ENCODE data around the gene KCNN3. TPM values are rescaled to one million over a fixed set of nuclear protein-coding genes. Genes with fewer than 3 reads are reported as not detected.

KCNN3 gene
- total and polyA plus RNA-seq, 2 of the 8 experiments (the other 6 are each of a cell fraction or from before 2014, with no cell fraction given) = 2.8 to 3.7 TPM

- Histone ChIP-seq H4K8ac (ENCODE audit: extremely low read depth, insufficient read depth, low read length) (no peak overlapping the region), H2AK5ac (ENCODE audit: low read depth, low read length) (no peak overlapping the region), H3K79me2 (ENCODE audit: control insufficient read depth in 1 of 2, insufficient read depth in 2 of 2, low read length in 2 of 2) (no peaks in the 10 kb centered on the region), H4K5ac (ENCODE audit: insufficient read length, low read depth, low read length) (no peak overlapping the region), H4K91ac (replicated peaks; ENCODE audit: insufficient read length, low read length) (no peak overlapping the region), H3K27ac (ENCODE audit: low read depth, low read length) (no peak overlapping the region), H3K18ac (ENCODE audit: extremely low read depth, low read length) (no peak overlapping the region), H3K36me3 (ENCODE audit: control insufficient read depth in 2 of 4, insufficient read depth in 4 of 4, low read length in 3 of 4) (no peaks in the 10 kb centered on the region), H3K79me1 (ENCODE audit: low read depth, low read length) (no peaks in the 10 kb centered on the region), H2BK15ac (ENCODE audit: low read length) (no peak overlapping the region), H2BK12ac (ENCODE audit: low read depth, low read length) (no peak overlapping the region), H3K4ac (replicated peaks; ENCODE audit: insufficient read length, low read depth, low read length) (no peak overlapping the region), H3K9ac (replicated peaks in 1 of 4; ENCODE audit: extremely low read depth in 1 of 4, low read depth in 3 of 4, low read length in 3 of 4) (no peak overlapping the region), H3K9me3 (ENCODE audit: insufficient read depth in 2 of 2, low read depth in 1 of 2, low read length in 1 of 2) (no peaks in the 10 kb centered on the region), H3K4me3 (ENCODE audit: extremely low read depth in 1 of 4, insufficient read depth in 2 of 4, low read depth in 3 of 4, low read length in 4 of 4) (no peak overlapping the region), H3K4me1 (replicated peaks in 1 of 4; ENCODE audit: control insufficient read depth in 3 of 4, insufficient read depth in 4 of 4, low read length in 3 of 4) (no peaks in the 10 kb centered on the region; a peak in 1 of 7 replicates), H4K20me1 (replicated peaks in 1 of 2; ENCODE audit: control insufficient read depth in 1 of 2, insufficient read depth in 2 of 2, low read length in 2 of 2) (no peaks in the 10 kb centered on the region), H2BK120ac (replicated peaks; ENCODE audit: low read depth, low read length) (no peak overlapping the region), H2BK20ac (ENCODE audit: low read length) (no peak overlapping the region), H2AFZ (ENCODE audit: low read length) (no peak overlapping the region), H3K4me2 (ENCODE audit: insufficient read depth in 1 of 2, low read depth in 2 of 2, low read length in 2 of 2) (no peak overlapping the region), H3K56ac (replicated peaks; ENCODE audit: insufficient read length, low read depth, low read length) (no peak overlapping the region), H3K23me2 (ENCODE audit: low read depth, low read length) (no peaks in the 10 kb centered on the region), H3K14ac (ENCODE audit: insufficient read length) (no peak overlapping the region), H3K27me3 (replicated peaks in 1 of 4; ENCODE audit: control insufficient read depth in 3 of 4, extremely low read depth in 1 of 4, insufficient read depth in 3 of 4, low read length in 3 of 4) (no peaks in the 10 kb centered on the region), H2BK5ac (ENCODE audit: low read depth, low read length) (no peak overlapping the region), H3K23ac (ENCODE audit: insufficient read length) (no peak overlapping the region)
- 97% methylated on average over 5 of the region's 5 CpGs; no CpG with 5 or more reads in 1 of the 2 experiments for WGBS, 2 experiments (ENCODE audit: extremely low coverage in 1 of 2, insufficient coverage in 1 of 2, insufficient read length in 1 of 2, insufficient replicate concordance in 2 of 2, low coverage in 1 of 2, low lambda C conversion rate in 2 of 2, missing lambda C conversion rate in 1 of 2)
- FAIRE-seq (no peak), DNase-seq (ENCODE audit: low read depth in 1 of 2, low spot score in 2 of 2) (no peak)
- TF ChIP-seq TCF12 (IDR thresholded peaks at IDR 0.05; ENCODE audit: low read depth, low read length) (no peak), KDM5A (IDR thresholded peaks at IDR 0.05; ENCODE audit: low read length) (no peak), ASH2L (IDR thresholded peaks at IDR 0.05; ENCODE audit: low read length) (no peak), POU5F1 (IDR thresholded peaks at IDR 0.05; ENCODE audit: low read depth, low read length) (no peak), CHD1 (IDR thresholded peaks at IDR 0.05; ENCODE audit: low read depth, low read length) (no peak), FOSL1 (IDR thresholded peaks at IDR 0.05; ENCODE audit: insufficient read depth, low read depth, low read length) (no peak), SP4 (IDR thresholded peaks at IDR 0.05; ENCODE audit: low read length) (no peak), TEAD4 (IDR thresholded peaks at IDR 0.05; ENCODE audit: low read depth, low read length) (no peak), TAF1 (IDR thresholded peaks at IDR 0.05; ENCODE audit: low read depth, low read length) (no peak), SIRT6 (IDR thresholded peaks at IDR 0.05; ENCODE audit: low read length) (no peak), SRF (IDR thresholded peaks at IDR 0.05; ENCODE audit: low read depth, low read length) (no peak), SIX5 (IDR thresholded peaks at IDR 0.05; ENCODE audit: low read depth, low read length) (no peak), BCL11A (IDR thresholded peaks at IDR 0.05; ENCODE audit: low read depth in 2 of 2, low read length in 2 of 2) (no peak), ZNF274 (IDR thresholded peaks at IDR 0.05; ENCODE audit: borderline replicate concordance, extremely low read depth, low read length) (no peak)
- POLR2A ChIA-PET (ENCODE audit: partially characterized antibody) = no interaction called here
- CTCF ChIA-PET (ENCODE audit: partially characterized antibody) = interaction anchor here (0.8 to 2.3 kb wide), 7 partner anchors 9 to 80 kb away, joined by 3 to 17 read pairs (median 5); no protein-coding TSS in a partner anchor
Measured at GRCh38 chr1:154829062-154829461, 41.0 kb downstream of the KCNN3 start.
